NOMO-1 (cell line): Measurements from ENCODE around the gene ARGLU1.

Experiments used
- DNase-seq, 2 experiments: peaks; one replicate each; lab custom pipeline; 2025; ENCODE audit not compliant: unreplicated experiment in 2 of 2; lab: John Stamatoyannopoulos, UW

Gene ARGLU1

DNA sequence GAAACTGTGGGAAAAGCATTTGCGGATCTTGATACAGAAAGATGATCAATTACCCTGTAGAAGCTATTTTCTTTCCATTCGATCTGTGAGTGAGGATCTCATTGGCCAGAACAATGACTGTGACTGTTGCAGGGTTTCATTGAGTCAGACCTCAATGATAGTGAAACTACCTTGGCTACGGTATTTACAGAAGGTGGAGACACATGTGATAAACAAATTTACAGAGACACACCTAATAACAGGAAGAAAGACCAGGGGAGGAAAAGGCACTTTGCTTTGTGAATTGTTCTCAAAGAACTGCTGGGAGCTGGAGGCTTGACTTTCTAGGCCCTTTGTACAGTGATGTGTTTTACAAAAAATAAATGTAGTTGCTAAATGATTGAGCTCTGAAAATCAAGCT, 19.9 kb upstream of the ARGLU1 start:
- no peak for DNase-seq

DNA sequence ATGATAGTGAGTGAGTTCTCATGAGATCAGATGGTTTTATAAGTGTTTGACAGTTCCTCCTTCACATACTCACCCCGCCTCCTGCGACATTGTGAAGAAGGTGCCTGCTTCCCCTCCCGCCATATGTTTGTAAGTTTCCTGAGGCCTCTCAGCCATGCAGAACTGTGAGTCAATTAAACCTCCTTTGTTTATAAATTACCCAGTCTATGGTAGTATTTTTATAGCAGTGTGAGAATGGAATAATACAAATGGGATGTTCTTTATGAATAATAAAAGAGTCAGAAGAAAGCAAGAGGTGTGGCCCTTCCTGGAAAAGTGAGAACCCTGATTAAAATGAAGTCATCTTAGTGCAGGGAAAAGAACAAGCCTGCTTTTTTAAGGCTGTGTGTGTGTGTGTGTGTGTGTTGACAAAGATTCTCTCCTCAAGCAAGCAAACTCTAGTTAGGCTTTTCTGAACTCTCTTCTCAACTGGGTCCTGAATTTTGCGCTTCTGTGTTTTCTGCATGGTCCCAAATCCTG, 18.8 kb upstream of the ARGLU1 start:
- DNase-seq = no peak

DNA sequence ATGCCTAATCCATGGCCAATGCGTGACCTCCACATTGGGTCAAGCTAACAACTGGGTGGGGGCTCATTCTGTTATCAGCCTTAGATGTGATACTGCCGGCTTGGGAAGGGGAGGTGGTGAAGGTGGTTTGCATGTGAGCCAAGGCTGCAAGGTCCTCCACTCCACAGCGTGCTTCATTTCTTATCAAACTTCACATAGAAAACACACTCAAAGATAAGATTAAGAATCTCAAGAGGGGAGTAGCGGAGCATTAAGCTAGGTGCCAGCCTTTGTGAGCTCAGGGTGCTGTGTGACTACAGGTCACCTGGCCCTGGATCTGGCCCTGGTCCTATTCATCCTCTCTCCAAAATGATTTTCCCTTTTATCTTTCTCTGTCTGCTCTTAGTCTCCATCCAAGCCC, 13.3 kb upstream of the ARGLU1 start:
- no peak for DNase-seq

DNA sequence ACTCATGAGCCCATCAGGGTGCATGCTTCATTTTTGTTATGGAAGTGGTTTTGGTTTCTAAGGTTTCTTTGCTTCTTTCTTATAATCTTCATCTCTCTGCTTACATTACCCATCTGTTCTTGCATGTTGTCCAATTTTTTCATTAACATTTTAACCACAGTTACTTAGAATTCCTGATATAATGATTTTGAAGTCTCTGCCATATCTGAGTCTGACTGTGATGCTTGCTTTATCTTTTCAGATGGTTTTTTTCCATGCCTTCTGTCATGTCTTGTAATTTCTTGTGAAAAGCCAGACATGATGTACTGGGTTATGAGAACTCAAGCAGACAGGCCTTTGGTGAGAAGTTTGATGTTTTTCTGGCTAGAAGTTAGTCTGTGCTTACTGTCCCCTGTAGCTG, 8.0 kb upstream of the ARGLU1 start:
- DNase-seq = no peak

DNA sequence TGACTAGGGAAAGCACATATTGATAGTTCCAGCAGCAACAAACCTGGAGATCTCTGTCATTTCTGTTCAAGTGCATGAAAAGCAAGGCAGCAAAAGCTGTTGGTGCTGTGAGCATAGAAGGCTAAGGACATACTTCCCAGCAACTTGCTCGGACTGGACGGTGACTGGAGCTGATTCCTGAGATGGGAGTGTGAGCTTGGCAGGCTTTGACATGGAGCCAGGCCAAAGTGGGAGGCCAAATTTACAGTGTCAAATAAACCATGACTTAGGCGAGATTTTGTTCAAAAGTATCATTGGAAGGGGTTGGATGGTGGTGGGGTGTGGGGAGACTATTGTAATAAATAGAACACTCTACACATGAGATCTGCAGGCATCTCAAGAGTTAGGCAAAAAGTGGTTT, 5.9 kb upstream of the ARGLU1 start:
- DNase-seq = no peak

DNA sequence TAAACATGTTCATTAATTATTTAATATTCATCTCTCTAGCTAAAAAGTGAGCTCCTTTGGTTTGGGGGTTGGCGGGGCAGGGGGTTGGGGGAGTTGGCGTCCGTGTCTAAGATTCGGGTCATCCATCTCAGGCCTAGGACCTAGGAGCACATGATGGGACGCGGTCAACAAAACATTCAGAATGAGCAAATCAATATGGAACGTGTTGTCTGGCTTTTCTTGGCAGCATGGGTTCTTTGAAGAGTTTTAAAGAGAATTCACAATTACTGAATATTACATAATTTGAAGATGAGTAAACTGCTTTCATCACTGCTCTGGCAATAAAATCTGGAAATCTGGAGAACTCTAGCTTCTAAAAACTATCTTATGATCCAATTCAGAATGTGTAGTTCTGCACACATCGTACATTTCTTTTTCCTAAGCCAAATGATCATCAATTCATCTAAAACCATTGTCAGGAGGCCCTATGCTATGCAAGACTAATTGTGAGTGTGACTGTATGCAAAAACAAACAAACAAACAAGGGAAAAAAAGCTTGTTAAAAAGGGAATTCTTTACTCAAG, 5.4 kb upstream of the ARGLU1 start:
- DNase-seq = no peak

DNA sequence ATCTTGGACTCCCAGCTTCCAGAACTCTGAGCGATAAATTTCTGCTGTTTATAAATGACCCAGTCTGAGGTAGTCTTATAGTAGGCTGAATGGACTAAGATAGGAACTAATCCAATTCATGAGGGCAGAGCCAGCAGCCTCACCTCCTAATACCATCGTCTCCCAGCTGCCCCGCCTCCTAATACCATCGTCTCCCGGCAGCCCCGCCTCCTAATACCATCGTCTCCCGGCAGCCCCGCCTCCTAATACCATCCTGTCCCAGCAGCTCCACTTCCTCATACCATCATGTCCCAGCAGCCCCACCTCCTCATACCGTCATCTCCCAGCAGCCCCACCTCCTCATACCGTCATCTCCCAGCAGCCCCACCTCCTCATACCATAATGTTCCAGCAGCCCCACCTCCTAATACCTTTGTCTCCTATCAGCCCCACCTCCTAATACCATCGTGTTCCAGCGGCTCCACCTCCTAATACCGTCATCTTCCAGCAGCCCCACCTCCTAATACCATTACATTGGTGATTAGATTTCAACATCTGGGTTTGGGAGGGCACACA, 2.4 kb upstream of the ARGLU1 start:
- no peak for DNase-seq

DNA sequence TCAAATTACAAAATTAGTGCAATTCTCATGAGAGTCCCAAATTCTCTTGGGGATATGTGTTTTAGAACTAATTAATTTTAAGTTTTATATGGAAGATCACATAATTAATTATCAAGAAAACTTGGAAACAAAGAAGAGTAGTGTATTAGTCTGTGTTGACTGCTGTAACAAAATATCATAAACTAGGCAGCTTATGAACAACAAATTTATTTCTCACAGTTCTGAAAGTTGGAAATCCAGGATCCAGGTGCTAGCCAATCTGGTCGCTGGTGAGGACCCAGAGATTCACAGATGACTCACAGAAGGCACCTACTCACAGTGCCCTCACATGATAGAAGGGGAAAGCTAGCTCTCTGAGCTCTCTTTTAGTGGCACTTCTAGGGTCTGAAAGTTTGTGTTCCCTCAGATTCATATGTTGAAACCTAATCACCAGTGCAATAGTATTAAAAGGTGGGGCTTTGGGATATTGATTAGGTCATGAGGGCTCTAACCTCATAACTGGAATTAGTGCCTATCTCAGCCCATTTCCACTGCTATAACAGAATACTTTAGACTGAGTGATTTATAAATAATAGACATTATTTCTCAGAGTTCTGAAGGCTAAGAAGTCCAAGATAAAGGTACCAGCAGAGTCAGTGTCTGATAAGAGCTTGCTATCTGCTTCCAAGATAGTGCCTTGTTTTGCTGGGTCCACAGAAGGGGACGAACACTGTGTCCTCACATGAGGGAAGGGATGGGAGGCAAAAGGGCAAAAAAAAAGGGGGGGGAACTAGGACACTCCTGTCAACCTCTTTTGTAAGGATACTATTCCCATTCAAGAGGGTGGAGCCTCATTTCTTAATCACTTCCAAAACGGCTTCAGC, 1.5 kb upstream of the ARGLU1 start:
- DNase-seq = no peak

DNA sequence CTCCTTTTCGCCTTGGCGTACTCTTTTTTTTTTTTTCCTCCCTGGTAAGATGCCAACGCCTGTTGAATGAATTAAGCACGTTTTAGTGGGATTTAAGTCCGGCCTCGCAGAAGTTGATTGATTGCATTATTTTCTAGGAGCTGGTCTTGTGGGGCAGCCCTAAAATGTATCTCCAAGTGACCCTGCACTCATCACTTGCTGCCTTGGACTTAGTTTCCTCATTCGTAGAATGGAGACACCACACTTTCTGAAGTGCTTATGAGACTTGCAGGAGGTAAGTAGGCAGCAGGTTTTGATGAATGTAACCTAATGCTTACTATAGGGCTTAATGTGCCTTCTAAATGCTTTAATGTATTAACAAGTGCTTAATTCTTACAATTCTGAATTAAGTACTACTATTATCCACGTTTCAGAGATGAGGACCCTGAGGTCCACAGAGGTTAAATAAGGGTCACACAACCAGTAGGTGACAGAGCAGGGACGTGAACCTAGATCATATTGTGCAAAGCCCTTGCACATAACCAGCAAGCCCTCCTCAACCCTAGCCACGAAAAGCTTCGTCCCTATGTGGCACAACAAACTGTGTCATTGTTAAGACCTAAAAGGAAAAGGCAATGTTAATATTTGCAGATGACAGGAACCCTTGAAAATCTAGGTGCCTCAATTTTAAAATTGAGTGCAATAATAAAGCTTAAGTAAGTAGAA, 514 bp upstream of the ARGLU1 start:
- no peak for DNase-seq

DNA sequence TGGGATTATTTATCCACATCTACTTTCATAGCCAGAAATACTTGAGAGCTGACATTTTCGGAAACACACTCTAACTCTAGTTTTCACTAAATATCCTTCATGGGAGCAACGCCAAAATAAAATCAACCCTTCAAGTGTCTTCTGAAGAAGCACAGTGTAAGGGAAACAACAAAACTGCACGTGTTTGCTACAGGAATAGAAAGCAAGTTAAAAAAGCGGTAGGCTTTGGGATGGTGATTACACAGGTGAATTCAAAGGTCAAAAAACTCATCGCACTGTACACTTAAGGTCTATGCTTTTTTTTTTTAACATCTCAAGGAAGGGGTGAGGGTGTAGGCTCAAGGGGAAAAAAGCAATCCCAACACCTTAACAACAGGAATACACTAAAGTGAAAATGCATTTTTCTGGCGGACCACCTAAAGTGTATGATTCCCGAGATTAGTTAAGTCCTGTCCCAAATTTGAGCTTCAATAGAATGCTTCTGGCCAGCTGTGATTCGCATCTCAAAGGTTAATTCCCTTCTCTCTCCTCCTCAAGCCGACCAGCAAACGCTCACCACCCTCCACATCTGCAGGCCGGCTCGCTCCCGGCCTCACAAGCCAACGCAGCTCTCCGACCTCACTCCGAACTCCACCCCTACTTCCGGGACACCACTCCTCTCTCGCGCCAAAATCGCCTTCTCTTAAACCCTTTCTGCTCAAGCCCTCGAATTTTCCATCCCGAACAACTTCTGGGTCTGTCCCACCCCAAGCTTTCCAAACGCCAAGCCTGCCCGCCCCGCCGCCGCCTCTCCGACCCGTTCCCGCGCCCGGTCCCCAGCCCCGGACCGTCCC, 1.1 kb downstream of the ARGLU1 start:
- DNase-seq = peak; percentile 47 to 58

DNA sequence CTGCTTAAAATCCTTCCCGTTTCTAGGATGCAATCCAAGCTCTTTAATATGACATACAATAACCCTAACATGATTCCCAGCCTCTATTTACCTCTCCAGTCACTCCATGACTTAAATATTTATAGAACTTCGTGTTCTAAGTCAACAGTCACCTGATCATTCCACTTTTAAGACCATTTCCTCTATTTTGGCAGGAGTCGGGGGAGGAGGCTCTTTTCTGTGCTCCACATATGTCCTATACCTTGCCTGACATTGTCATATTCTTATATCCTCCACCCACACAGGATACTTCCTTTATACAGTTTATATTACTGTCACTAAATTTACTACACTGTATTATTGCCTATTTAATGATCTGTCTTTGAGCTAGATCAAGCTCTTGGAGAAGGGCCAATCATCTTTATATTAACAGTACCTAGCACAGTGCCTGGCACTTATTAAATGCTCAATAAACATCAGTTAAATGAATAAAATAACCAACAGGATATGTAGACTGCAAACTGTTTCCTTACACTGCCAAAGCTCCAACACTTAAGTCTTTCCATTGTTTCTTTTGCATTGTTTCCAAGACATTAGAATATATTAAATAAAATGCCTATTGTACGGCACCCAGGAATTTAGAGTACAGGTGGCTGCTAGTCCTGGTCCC, 2.7 kb downstream of the ARGLU1 start:
- peak; percentile 19 to 35 for DNase-seq

DNA sequence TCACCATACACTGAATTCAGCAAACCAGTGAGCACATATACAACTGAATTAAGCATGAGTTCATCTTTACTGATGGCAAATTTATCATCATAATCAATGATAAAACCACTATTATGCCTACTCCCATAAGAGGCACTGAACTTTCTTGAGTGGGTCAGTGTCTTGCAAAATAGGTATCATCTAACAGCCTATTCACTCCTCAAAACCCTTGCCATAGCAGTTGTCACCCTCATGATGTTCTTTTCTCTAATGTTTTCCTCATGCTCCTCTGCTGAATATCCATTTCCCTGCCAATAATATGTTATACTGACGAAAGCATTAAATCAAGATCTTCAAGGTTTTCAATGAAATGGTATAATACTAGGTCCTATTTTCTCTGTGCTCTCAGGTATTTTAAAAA, 5.6 kb downstream of the ARGLU1 start:
- no peak for DNase-seq

DNA sequence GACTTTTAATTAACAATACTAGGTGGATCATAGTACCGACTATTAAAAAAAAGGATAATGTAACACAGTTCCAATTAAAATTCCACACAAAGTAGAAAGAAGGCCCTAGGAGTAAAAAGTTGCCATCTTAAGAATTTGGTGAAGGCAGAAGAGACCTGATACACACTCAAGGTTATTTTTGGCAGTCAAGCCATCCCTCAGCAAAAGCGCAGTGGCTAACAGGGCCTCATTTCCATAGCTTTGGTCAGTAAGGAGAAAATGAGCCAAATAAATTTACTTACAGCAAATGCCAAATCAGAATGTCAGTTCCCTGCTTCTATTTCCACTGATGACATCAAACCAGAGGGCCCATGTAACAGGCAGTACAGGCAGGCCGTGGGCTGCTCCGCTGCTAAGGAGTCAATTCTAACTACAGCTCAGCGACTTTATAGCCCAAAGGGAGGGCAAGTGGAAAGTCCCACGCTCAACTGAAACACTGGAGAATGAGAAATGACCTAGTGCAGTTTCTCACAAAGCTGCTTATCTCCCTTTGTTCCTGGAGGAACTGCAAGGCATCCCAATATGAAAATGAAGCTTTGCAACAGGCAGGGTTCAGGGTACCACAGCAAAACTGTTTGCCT, 6.3 kb downstream of the ARGLU1 start:
- no peak for DNase-seq

DNA sequence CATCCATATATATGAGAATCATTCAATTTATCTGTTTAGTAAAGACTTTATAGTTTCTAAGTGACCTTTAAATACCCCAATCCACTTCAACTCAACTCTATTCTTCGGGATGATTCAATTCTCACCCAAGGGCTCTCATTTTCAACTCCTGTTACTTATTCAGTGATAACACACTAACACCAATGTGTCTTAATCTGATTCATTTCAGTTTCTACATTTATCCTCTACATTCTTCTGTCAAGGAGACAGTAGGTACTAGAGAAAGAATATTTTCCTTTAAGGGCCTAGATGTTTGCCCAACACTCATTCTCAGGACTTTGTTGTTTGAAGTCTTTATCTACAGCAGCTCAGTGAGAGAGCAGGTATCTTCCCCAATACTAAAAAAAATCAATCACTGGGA, 7.1 kb downstream of the ARGLU1 start:
- DNase-seq = no peak

DNA sequence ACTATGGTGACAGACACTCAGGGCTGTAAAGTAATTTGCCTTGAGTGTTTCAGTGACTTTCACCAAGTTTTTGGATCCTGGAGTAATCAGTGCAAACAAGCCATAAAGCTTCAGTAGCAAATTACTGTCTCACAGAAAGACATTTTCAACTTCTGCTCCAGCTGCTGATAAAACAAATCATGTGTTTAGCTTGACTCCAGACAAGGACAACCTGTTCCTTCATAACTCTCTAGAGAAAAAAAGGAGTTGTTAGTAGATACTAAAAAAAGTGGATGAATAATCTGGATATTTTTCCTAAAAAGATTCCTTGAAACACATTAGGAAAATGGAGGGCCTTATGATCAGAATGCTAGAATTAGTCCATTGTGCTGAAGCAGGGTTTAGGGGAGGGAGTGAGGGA, 9.4 kb downstream of the ARGLU1 start:
- no peak for DNase-seq

DNA sequence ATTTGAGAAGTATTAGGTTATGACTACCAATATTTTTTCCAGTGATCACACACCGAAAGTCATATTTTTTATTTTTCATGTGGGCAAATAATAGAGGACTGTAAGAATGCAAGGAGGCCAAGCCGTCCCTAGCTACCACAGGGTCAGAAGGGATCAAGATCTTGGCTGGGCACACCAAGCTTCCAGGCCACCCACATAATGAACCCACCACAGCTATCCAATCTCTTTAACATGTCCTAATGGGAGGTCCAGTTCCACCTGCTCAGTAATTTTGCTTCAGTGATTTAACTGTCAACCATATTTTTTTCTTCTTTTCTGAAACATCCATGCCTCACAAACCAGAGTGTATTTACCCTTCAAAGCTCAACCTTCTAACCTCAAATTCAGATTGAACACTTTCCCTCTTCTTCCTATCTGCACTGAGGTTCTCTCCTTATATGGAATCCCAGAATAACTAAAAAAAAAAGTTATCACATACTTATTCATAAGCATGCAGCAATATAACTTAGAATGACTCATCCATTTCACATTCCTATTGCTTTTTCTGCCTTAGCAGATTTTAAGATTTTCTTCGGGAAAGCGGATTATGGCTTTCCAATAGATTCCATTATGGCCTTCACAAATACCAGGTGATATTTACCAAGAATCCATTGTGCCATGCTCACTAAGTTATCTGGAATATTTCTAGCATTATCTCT, 12.2 kb downstream of the ARGLU1 start:
- DNase-seq = no peak

DNA sequence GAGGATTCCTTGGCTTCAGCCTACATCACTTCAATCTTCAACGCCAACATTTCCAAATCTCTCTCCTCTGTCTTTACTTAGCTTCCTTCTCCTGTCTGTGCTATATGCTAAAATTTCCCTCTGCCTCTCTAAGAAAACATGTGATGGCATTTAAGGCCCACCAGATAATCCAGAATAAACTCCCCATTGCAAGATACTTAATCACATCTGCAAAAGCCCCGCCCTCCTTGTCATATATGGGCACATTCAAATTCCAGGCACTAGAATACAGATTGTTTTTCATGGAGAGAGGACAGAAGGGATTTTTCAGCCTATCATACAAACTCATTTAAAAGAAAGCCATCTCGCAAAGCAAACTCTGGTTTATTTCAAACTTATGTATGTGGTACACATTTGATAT, 16.2 kb downstream of the ARGLU1 start:
- no peak for DNase-seq

DNA sequence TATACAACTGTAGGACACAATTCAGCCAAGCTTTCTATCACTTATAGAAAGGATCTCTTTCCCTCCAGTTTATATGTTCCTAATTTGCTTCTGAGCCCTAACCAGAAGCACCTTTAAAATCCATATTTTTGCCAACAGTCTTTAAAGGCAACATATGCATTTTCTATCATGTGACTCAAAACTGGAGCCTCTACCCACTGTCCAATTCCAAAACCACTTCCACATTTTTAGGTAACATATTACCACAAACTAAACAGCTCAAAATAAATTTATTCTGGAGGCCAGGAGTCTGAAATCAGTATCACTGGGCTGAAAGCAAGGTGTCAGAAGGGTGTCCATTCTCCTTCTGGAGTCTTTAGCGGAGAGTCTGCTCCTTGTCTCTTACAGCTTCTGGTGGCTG, 16.6 kb downstream of the ARGLU1 start:
- no peak for DNase-seq

DNA sequence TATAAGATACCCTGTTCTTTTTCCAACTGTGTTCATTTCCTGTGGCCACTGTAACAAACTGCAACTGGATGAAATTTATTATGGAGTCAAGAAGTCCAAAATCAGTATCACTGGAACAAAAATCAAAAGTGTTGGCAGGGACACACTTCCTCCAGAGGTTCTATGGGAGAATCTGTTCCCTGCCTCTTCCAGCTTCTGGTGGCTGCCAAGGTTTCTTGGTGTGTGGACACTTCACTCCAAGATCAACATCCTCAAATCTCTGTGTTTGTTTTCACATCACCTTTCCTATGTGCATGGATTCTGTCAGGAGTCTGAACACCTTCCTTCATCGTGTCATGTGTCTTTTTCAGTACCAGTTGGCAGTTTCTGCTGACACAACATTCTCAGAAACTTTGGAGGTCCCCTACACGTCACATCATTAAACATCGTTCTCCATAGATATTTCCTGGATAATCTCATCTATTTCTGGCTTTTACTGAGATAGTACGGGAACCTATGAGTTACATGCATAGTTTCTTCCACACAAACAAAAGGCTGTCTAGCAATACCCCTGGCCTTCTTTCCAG, 17.3 kb downstream of the ARGLU1 start:
- no peak for DNase-seq
